WERI-Rb-1 (cell line): ENCODE data around the gene C2orf49.
A peak's percentile ranks its signal among the peaks of the same experiment; 100 is the strongest.

Experiments used
- DNase-seq: peaks from one replicate; pipeline ENCODE4 v3.0.0-alpha.2; 2020
- H3K27ac ChIP-seq: fragments of 250-450 bp; sonication (Bioruptor Pico); 2 replicates; pipeline ENCODE4 v1.5.1; 2020; ENCODE audit warnings: mild to moderate bottlenecking, moderate library complexity
- H3K27me3 ChIP-seq: fragments of 250-450 bp; sonication (Bioruptor Pico); 2 replicates; pipeline ENCODE4 v1.5.1; 2021; ENCODE audit warnings: mild to moderate bottlenecking, low read depth, moderate library complexity; ENCODE audit not compliant: insufficient read depth, severe bottlenecking
- H3K36me3 ChIP-seq: fragments of 250-450 bp; sonication (Bioruptor Pico); 2 replicates; pipeline ENCODE4 v1.5.1; 2020; ENCODE audit warnings: mild to moderate bottlenecking, moderate library complexity
- H3K4me3 ChIP-seq: 2 replicates; pipeline ENCODE4 v1.5.1; 2011; ENCODE audit warnings: low read depth, mild to moderate bottlenecking, control low read depth, low read length
- H3K9me3 ChIP-seq: fragments of 250-450 bp; sonication (Bioruptor Pico); 2 replicates; pipeline ENCODE4 v1.5.1; 2021; ENCODE audit warnings: mild to moderate bottlenecking, moderate library complexity; ENCODE audit not compliant: severe bottlenecking
- TF ChIP-seq, protein P1 (sequence below): IDR thresholded peaks from 2 replicates; pipeline ENCODE4 v1.5.1; 2011; ENCODE audit warnings: low read depth, mild to moderate bottlenecking, control low read depth, inconsistent platforms, low read length

C2orf49 gene

GRCh38 chr2:105397953-105398335 is 60.6 kb downstream of the C2orf49 start:
- H3K9me3 ChIP-seq, result peaks cover 2% of the 10 kb centered on the region
- peaks cover 3% of the 10 kb centered on the region; the same call in 1 of the 2 replicates for H3K36me3 ChIP-seq
- TF ChIP-seq, protein P1, sequence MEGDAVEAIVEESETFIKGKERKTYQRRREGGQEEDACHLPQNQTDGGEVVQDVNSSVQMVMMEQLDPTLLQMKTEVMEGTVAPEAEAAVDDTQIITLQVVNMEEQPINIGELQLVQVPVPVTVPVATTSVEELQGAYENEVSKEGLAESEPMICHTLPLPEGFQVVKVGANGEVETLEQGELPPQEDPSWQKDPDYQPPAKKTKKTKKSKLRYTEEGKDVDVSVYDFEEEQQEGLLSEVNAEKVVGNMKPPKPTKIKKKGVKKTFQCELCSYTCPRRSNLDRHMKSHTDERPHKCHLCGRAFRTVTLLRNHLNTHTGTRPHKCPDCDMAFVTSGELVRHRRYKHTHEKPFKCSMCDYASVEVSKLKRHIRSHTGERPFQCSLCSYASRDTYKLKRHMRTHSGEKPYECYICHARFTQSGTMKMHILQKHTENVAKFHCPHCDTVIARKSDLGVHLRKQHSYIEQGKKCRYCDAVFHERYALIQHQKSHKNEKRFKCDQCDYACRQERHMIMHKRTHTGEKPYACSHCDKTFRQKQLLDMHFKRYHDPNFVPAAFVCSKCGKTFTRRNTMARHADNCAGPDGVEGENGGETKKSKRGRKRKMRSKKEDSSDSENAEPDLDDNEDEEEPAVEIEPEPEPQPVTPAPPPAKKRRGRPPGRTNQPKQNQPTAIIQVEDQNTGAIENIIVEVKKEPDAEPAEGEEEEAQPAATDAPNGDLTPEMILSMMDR, result no peak
- H3K27me3 ChIP-seq, result no peaks in the 10 kb centered on the region
- DNase-seq, result no peak
- peak overlapping the region; percentile 67 for H3K27ac ChIP-seq
- peak overlapping the region; percentile 93 for H3K4me3 ChIP-seq

DNA sequence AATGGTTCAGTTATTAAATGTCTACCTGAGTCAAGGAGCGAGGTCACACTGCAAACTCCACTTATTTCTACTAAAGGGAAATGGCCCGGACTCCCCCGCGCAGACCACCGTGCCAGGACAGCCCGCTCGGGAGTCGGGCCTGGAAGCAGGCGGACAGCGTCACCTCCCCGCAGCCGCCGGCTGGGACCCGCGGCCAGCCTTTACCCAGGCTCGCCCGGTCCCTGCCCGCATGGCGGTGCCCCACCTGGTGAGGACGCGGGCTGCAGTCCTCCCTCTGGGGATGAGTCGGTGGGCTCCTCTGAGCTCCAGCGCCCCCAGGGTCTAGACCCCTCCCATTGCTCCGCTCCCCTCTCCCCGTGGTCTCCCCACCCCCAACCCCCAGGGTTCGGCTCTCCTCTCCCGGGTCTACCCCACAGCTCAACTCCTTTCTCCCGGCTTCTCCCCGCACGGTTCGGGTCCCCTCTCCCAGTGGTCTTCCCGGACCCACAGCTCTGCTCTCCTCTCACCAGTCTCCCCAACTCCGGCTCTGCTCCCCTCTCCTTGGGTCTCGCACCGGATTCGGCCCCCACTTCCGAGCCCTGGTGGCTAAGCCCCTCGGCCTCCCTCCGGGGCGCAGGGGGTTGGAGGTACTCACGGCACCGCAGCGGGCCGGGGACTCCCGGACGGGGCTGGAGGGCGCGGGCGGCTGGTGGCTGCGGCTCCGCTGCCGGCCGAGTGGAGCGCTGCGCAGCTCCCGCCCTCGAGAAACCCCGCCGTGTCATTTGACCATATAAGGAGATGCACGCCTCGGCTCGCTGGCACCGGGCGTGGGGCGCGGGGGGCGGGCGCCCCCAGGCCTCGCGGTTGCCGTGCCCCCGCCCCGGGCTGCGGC is 61.2 kb downstream of the C2orf49 start, which contains the start of gene FHL2:
Gene FHL2, minus strand, starts transcription at position 716 of the 871 bp plus-strand sequence. CDS start 12,535 bp downstream, outside the sequence.
- H3K27me3 ChIP-seq, result no peaks in the 10 kb centered on the region
- DNase-seq, result peak; percentile 80

More for the DNA sequence above, 61.2 kb downstream of the C2orf49 start, which contains the start of gene FHL2:
- TF ChIP-seq, protein P1, result peak; percentile 60
- H3K9me3 ChIP-seq, result peaks cover 2% of the 10 kb centered on the region
- H3K27ac ChIP-seq, result peak within 1 kb of the TSS; percentile 67
- peaks cover 3% of the 10 kb centered on the region; the same call in 1 of the 2 replicates for H3K36me3 ChIP-seq
- H3K4me3 ChIP-seq, result peak within 1 kb of the TSS; percentile 93
